ENCODE results near the gene NF1.
A peak's percentile ranks its signal among the peaks of the same experiment; 100 is the strongest.

Gene NF1

DNA sequence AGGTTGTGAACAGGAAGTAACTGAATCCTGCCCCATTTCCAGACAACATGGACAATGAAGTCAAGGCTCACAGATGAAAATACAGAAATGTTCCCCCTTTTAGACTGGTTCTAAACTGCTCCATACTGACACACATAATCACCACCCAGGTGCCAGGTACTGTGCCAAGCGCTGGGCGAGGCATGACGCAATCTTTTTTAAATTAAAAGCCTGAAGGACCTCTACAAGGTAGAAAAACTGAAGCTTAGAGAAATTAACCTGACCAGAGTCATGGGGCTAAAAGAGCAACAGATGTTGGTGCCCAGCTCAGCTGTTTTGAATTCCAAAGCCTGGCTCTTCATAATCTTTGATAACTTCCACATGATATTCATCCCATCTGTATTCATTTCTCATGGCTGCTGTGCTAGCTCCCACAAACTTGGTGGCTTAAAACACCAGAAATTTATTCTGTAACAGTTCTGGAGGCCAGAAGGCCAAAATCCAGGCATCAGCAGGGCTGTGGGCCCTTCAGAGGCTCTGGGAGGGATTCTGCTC is 291.8 kb downstream of the NF1 start:
- Histone ChIP-seq H3K36me3 (ENCODE audit: control insufficient read depth, insufficient read depth, low read length) (no peaks in the 10 kb centered on the region), H3K4me3 (ENCODE audit: insufficient read depth, low read depth, low read length) (no peak overlapping the region), H3K27ac (ENCODE audit: insufficient read depth, low read depth, low read length, poor library complexity, severe bottlenecking) (no peak overlapping the region), H3K27me3 (ENCODE audit: control insufficient read depth, insufficient read depth, low read length, poor library complexity, severe bottlenecking) (peaks cover 20% of the 10 kb centered on the region), H3K9me3 (ENCODE audit: control insufficient read depth, low read length) (no peaks in the 10 kb centered on the region), H3K4me1 (ENCODE audit: control insufficient read depth, insufficient read depth, low read length) (peaks cover 6% of the 10 kb centered on the region)
- 95 to 99% methylated on average over 3 of the region's 3 CpGs for WGBS, 2 experiments

DNA sequence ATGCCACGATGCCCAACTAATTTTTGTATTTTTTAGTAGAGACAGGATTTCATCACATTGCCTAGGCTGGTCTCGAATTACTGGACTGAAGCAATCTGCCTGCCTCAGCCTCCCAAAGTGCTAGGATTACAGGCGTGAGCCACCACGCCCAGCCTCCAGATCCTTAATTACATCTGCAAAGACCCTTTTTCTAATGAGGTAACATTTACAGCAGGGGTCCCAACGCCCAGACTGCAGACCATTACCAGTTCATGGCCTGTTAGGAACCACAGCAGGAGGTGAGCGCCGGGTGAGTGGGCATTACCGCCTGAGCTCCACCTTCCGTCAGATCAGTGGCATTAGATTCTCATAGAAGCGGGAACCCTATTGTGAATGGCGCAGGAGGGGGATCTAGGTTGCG is 292.7 kb downstream of the NF1 start:
- no peak overlapping the region for H3K4me3 ChIP-seq (ENCODE audit: insufficient read depth, low read depth, low read length)
- no peaks in the 10 kb centered on the region for H3K9me3 ChIP-seq (ENCODE audit: control insufficient read depth, low read length)
- peaks cover 11% of the 10 kb centered on the region for H3K4me1 ChIP-seq (ENCODE audit: control insufficient read depth, insufficient read depth, low read length)
- H3K27ac ChIP-seq (ENCODE audit: insufficient read depth, low read depth, low read length, poor library complexity, severe bottlenecking) = no peak overlapping the region
- WGBS, 2 experiments = 91 to 92% methylated on average over 12 of the region's 12 CpGs
- H3K36me3 ChIP-seq (ENCODE audit: control insufficient read depth, insufficient read depth, low read length) = no peaks in the 10 kb centered on the region
- peaks cover 28% of the 10 kb centered on the region for H3K27me3 ChIP-seq (ENCODE audit: control insufficient read depth, insufficient read depth, low read length, poor library complexity, severe bottlenecking)

- H3K4me1 ChIP-seq (ENCODE audit: control insufficient read depth, insufficient read depth, low read length) = peaks cover 12% of the 10 kb centered on the region
- no peak overlapping the region for H3K27ac ChIP-seq (ENCODE audit: insufficient read depth, low read depth, low read length, poor library complexity, severe bottlenecking)
- no peak overlapping the region for H3K4me3 ChIP-seq (ENCODE audit: insufficient read depth, low read depth, low read length)
- peaks cover 37% of the 10 kb centered on the region for H3K27me3 ChIP-seq (ENCODE audit: control insufficient read depth, insufficient read depth, low read length, poor library complexity, severe bottlenecking)
- 93 to 96% methylated on average over 2 of the region's 2 CpGs for WGBS, 2 experiments
- no peaks in the 10 kb centered on the region for H3K36me3 ChIP-seq (ENCODE audit: control insufficient read depth, insufficient read depth, low read length)
- no peaks in the 10 kb centered on the region for H3K9me3 ChIP-seq (ENCODE audit: control insufficient read depth, low read length)
Measured at GRCh38 chr17:31388351-31388750, 293.6 kb downstream of the NF1 start.

- no peak overlapping the region for H3K4me3 ChIP-seq (ENCODE audit: insufficient read depth, low read depth, low read length)
- 66 to 68% methylated on average over 18 of the region's 18 CpGs for WGBS, 2 experiments
- H3K27me3 ChIP-seq (ENCODE audit: control insufficient read depth, insufficient read depth, low read length, poor library complexity, severe bottlenecking) = peaks cover 44% of the 10 kb centered on the region
- H3K9me3 ChIP-seq (ENCODE audit: control insufficient read depth, low read length) = no peaks in the 10 kb centered on the region
- no peaks in the 10 kb centered on the region for H3K36me3 ChIP-seq (ENCODE audit: control insufficient read depth, insufficient read depth, low read length)
- no peak overlapping the region for H3K27ac ChIP-seq (ENCODE audit: insufficient read depth, low read depth, low read length, poor library complexity, severe bottlenecking)
- peaks cover 12% of the 10 kb centered on the region for H3K4me1 ChIP-seq (ENCODE audit: control insufficient read depth, insufficient read depth, low read length)
Measured at GRCh38 chr17:31388770-31389656, 294.2 kb downstream of the NF1 start.

GRCh38 chr17:31389657-31390381 is 295.0 kb downstream of the NF1 start:
- WGBS, 2 experiments = 70 to 71% methylated on average over 22 of the region's 22 CpGs
- peaks cover 49% of the 10 kb centered on the region for H3K27me3 ChIP-seq (ENCODE audit: control insufficient read depth, insufficient read depth, low read length, poor library complexity, severe bottlenecking)
- no peaks in the 10 kb centered on the region for H3K36me3 ChIP-seq (ENCODE audit: control insufficient read depth, insufficient read depth, low read length)
- H3K9me3 ChIP-seq (ENCODE audit: control insufficient read depth, low read length) = no peaks in the 10 kb centered on the region
- peaks cover 12% of the 10 kb centered on the region for H3K4me1 ChIP-seq (ENCODE audit: control insufficient read depth, insufficient read depth, low read length)
- no peak overlapping the region for H3K27ac ChIP-seq (ENCODE audit: insufficient read depth, low read depth, low read length, poor library complexity, severe bottlenecking)
- H3K4me3 ChIP-seq (ENCODE audit: insufficient read depth, low read depth, low read length) = no peak overlapping the region

- Histone ChIP-seq H3K4me3 (ENCODE audit: insufficient read depth, low read depth, low read length) (no peak overlapping the region), H3K36me3 (ENCODE audit: control insufficient read depth, insufficient read depth, low read length) (no peaks in the 10 kb centered on the region), H3K27me3 (ENCODE audit: control insufficient read depth, insufficient read depth, low read length, poor library complexity, severe bottlenecking) (peaks cover 49% of the 10 kb centered on the region), H3K27ac (ENCODE audit: insufficient read depth, low read depth, low read length, poor library complexity, severe bottlenecking) (no peak overlapping the region), H3K9me3 (ENCODE audit: control insufficient read depth, low read length) (no peaks in the 10 kb centered on the region), H3K4me1 (ENCODE audit: control insufficient read depth, insufficient read depth, low read length) (peaks cover 12% of the 10 kb centered on the region)
- 78 to 84% methylated on average over 8 of the region's 8 CpGs for WGBS, 2 experiments
Measured at GRCh38 chr17:31390426-31390747, 295.6 kb downstream of the NF1 start.

DNA sequence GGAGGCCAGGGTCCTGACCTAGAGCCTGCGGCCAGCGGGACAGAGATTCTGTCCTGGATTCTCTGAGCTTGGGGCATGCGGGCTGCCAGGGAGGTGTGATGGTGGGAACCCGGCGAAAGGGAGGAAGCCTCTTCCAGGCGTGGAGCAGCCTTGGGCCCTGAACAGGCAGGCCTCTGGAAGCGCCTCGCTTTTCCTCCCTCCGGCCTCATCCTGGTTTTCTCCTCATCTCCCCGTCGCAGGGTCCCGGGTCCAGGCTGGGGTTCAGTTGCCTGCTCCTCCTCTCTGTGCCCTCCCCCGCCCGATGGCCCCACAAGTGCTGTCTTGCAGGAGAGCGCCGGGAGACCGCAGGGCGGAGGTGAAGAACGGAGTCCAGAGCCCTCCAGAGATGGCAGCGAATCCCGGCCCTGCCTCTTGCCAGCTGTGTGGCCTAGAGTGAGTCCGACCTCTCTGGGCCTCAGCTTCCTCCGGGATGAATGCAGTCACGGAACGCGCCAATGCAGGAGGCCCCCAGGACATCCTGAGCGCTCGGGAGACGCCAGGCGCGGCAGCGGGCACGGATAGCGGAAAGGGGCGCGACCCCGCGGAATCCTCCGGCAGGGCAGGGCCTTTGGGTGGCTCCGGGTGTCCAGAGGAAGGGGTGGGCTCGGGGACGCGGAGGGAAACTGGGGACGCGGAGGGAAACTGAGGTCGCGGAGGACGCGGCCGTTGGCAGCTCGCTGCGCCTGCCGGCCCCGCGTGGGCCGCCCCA is 296.1 kb downstream of the NF1 start:
- no peaks in the 10 kb centered on the region for H3K9me3 ChIP-seq (ENCODE audit: control insufficient read depth, low read length)
- peak overlapping the region; percentile 30 for H3K4me3 ChIP-seq (ENCODE audit: insufficient read depth, low read depth, low read length)
- H3K27me3 ChIP-seq (ENCODE audit: control insufficient read depth, insufficient read depth, low read length, poor library complexity, severe bottlenecking) = peaks cover 49% of the 10 kb centered on the region
- WGBS, 2 experiments = 18 to 21% methylated on average over 56 of the region's 56 CpGs
- no peaks in the 10 kb centered on the region for H3K36me3 ChIP-seq (ENCODE audit: control insufficient read depth, insufficient read depth, low read length)
- no peak overlapping the region for H3K27ac ChIP-seq (ENCODE audit: insufficient read depth, low read depth, low read length, poor library complexity, severe bottlenecking)
- H3K4me1 ChIP-seq (ENCODE audit: control insufficient read depth, insufficient read depth, low read length) = peaks cover 12% of the 10 kb centered on the region

- Histone ChIP-seq H3K4me1 (ENCODE audit: control insufficient read depth, insufficient read depth, low read length) (peaks cover 12% of the 10 kb centered on the region), H3K27me3 (ENCODE audit: control insufficient read depth, insufficient read depth, low read length, poor library complexity, severe bottlenecking) (peaks cover 49% of the 10 kb centered on the region), H3K36me3 (ENCODE audit: control insufficient read depth, insufficient read depth, low read length) (no peaks in the 10 kb centered on the region), H3K9me3 (ENCODE audit: control insufficient read depth, low read length) (no peaks in the 10 kb centered on the region), H3K27ac (ENCODE audit: insufficient read depth, low read depth, low read length, poor library complexity, severe bottlenecking) (no peak within 1 kb of the TSS), H3K4me3 (ENCODE audit: insufficient read depth, low read depth, low read length) (peak within 1 kb of the TSS; percentile 33)
- 0% methylated on average over 55 to 58 of the region's 69 CpGs for WGBS, 2 experiments
Measured at GRCh38 chr17:31391496-31391949, 296.7 kb downstream of the NF1 start, which contains the start of gene RAB11FIP4. RAB11FIP4 (plus strand) TSS chr17:31391675; CDS start chr17:31391853, 178 bp downstream.

DNA sequence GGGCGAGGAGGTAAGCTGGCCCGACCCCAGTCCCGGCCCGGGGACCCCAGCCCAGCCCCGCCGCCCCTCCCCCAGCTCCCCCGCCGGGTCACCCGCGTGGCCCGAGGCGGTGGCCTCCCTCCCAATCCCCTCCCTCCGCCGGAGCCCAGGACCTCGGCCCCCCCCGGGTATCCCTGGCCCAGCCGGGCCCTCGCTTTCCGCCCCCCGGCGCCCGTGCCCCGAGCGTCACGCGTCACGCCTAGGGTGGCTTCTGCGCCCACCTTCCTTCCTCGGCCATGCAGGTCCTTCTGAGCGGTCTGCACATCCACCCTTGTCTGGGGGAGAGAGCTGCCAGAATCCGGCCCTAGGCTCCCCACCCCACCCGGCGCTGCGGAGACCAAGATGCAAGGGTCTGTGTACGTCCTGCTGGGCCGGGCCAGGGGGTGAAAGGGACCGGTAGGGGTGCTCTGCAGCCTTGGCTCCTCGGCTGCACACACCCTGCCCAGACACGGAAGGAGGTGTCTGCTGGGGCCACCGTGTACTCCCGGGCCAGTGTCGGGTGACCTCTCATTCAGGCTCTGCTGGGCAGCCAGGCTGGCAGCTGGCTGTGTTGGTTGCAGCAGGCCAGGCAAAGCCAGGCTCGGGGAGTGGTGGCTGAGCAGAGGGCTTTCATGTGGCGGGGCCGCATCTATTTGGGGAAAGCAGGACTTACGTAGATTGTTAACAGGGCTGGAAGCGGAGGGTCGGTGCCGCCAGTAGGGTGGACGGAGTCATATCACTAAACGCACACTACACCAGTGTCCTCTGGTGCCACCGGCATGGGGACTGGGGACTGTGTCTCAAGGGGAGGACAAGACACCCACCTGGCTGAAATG is 297.5 kb downstream of the NF1 start:
- no peaks in the 10 kb centered on the region for H3K36me3 ChIP-seq (ENCODE audit: control insufficient read depth, insufficient read depth, low read length)
- 29 to 30% methylated on average over 51 to 52 of the region's 52 CpGs for WGBS, 2 experiments
- peak overlapping the region; percentile 33 for H3K4me3 ChIP-seq (ENCODE audit: insufficient read depth, low read depth, low read length)
- no peak overlapping the region for H3K27ac ChIP-seq (ENCODE audit: insufficient read depth, low read depth, low read length, poor library complexity, severe bottlenecking)
- peaks cover 12% of the 10 kb centered on the region for H3K4me1 ChIP-seq (ENCODE audit: control insufficient read depth, insufficient read depth, low read length)
- peaks cover 49% of the 10 kb centered on the region for H3K27me3 ChIP-seq (ENCODE audit: control insufficient read depth, insufficient read depth, low read length, poor library complexity, severe bottlenecking)
- no peaks in the 10 kb centered on the region for H3K9me3 ChIP-seq (ENCODE audit: control insufficient read depth, low read length)
